Endothelial cell of umbilical vein (primary cell): ENCODE results near the gene RAB7B. TPM values are rescaled to one million over a fixed set of nuclear protein-coding genes. Genes with fewer than 3 reads are reported as not detected.

Experiments
- BruUV-seq: library from RNA; stranded (reverse); fragments of 400-500 nt; replicated peaks from 2 replicates; lab custom pipeline; 2021; lab: Mats Ljungman, UMichigan
- CTCF ChIA-PET: fragments of 300-600, 350-600 bp; sonication (Branson Sonifier 250); formaldehyde crosslinking; loops from one replicate; lab custom pipeline; 2021; ENCODE audit warnings: antibody characterized with exemption, inconsistent platforms; lab: Charles Lee
- POLR2A ChIA-PET: fragments of 300-600, 350-600 bp; sonication (Branson Sonifier 250); formaldehyde crosslinking; loops from one replicate; lab custom pipeline; 2021; ENCODE audit warnings: antibody characterized with exemption, inconsistent platforms; lab: Charles Lee
- DNase-seq: peaks from one replicate; pipeline ENCODE4 v3.0.0-alpha.2; 2011; ENCODE audit warnings: low read depth, low spot score
- FAIRE-seq: peaks from 2 replicates; lab custom pipeline; 2011; peaks lifted over from hg19 to GRCh38; lab: Jason Lieb, UNC
- H2AFZ ChIP-seq: 2 replicates; pipeline ENCODE4 v1.6.0; 2012; ENCODE audit warnings: low read depth, low read length, control low read depth, inconsistent platforms
- H3K27ac ChIP-seq: 2 replicates; pipeline ENCODE4 v1.5.1; 2011; ENCODE audit warnings: low read depth, mild to moderate bottlenecking, control low read depth, low read length, moderate library complexity; ENCODE audit not compliant: insufficient read depth
- H3K27me3 ChIP-seq, 2 experiments: 2 replicates each; pipeline versions ENCODE4 v1.6.0 to v1.6.1; 2011; ENCODE audit warnings: low read length in 2 of 2, mixed read lengths in 1 of 2; ENCODE audit not compliant: control insufficient read depth in 2 of 2, insufficient read depth in 2 of 2
- H3K36me3 ChIP-seq, 2 experiments: 2 replicates in 1 of 2; 3 replicates in 1 of 2; pipeline ENCODE4 v1.5.1; 2011; ENCODE audit warnings: low read length in 2 of 2, mild to moderate bottlenecking in 1 of 2, moderate library complexity in 1 of 2; ENCODE audit not compliant: control insufficient read depth in 2 of 2, insufficient read depth in 2 of 2; ENCODE audit errors: extremely low read depth in 1 of 2
- H3K4me1 ChIP-seq: 3 replicates; pipeline ENCODE4 v1.5.1; 2011; ENCODE audit warnings: mild to moderate bottlenecking, low read length; ENCODE audit not compliant: control insufficient read depth, insufficient read depth; ENCODE audit errors: extremely low read depth
- H3K4me2 ChIP-seq: 2 replicates; pipeline ENCODE4 v1.6.1; 2011; ENCODE audit warnings: low read length, control low read depth, mixed read lengths; ENCODE audit not compliant: insufficient read depth
- H3K4me3 ChIP-seq, 3 experiments: fragments of 200-600 bp in 1 of 3; sonication (generic), shearing (Covaris generic) in 1 of 3; replicated peaks in 1 of 3; 2 replicates each; pipeline ENCODE4 v1.5.1; 2011 to 2016; ENCODE audit warnings: control low read depth in 3 of 3, low read length in 3 of 3, mild to moderate bottlenecking in 2 of 3, inconsistent platforms in 1 of 3, low read depth in 1 of 3, moderate library complexity in 1 of 3; ENCODE audit not compliant: insufficient read depth in 1 of 3
- H3K79me2 ChIP-seq: 2 replicates; pipeline ENCODE4 v1.6.0; 2012; ENCODE audit warnings: low read length, inconsistent platforms; ENCODE audit not compliant: control insufficient read depth, insufficient read depth
- H3K9ac ChIP-seq: replicated peaks from 2 replicates; pipeline ENCODE3; 2011; ENCODE audit warnings: low read length, control low read depth; ENCODE audit not compliant: insufficient read depth; ENCODE audit errors: extremely low read depth
- H3K9me1 ChIP-seq: replicated peaks from 3 replicates; pipeline ENCODE4 v1.6.0; 2011; ENCODE audit warnings: mild to moderate bottlenecking, low read length; ENCODE audit not compliant: control insufficient read depth, insufficient read depth; ENCODE audit errors: extremely low read depth
- H3K9me3 ChIP-seq: replicated peaks from 2 replicates; pipeline ENCODE4 v1.5.1; 2012; ENCODE audit warnings: low read length, inconsistent platforms; ENCODE audit not compliant: control insufficient read depth, insufficient read depth
- H4K20me1 ChIP-seq: replicated peaks from 2 replicates; pipeline ENCODE3; 2011; ENCODE audit warnings: mild to moderate bottlenecking, low read length; ENCODE audit not compliant: control insufficient read depth, insufficient read depth; ENCODE audit errors: extremely low read depth
- CTCF ChIP-seq, 2 donors: IDR thresholded peaks; 1 replicate in 1 of 2; 2 replicates in 1 of 2; pipeline ENCODE4 v1.5.1; 2011; ENCODE audit warnings: low read length in 2 of 2, mild to moderate bottlenecking in 2 of 2, moderate library complexity in 2 of 2, control low read depth in 1 of 2, inconsistent platforms in 1 of 2, low read depth in 1 of 2; ENCODE audit not compliant: insufficient read depth in 1 of 2; ENCODE audit errors: extremely low read depth in 1 of 2
- EZH2 ChIP-seq: IDR thresholded peaks from 2 replicates; pipeline ENCODE4 v1.6.1; 2012; ENCODE audit warnings: borderline replicate concordance, low read depth, mild to moderate bottlenecking, moderate library complexity, low read length, inconsistent platforms; ENCODE audit not compliant: severe bottlenecking
- FOS ChIP-seq: IDR thresholded peaks from 2 replicates; pipeline ENCODE4 v1.6.1; 2011; ENCODE audit warnings: mild to moderate bottlenecking, low read length, moderate library complexity, borderline replicate concordance; ENCODE audit not compliant: insufficient read depth
- GATA2 ChIP-seq: IDR thresholded peaks from 2 replicates; pipeline ENCODE4 v1.7.0; 2011; ENCODE audit warnings: low read depth, mild to moderate bottlenecking, moderate library complexity, mixed read lengths, low read length; ENCODE audit not compliant: insufficient read length, insufficient read depth
- JUN ChIP-seq: IDR thresholded peaks from 2 replicates; pipeline ENCODE4 v1.6.1; 2011; ENCODE audit warnings: borderline replicate concordance, low read depth; ENCODE audit not compliant: insufficient read length, insufficient read depth
- MAX ChIP-seq: IDR thresholded peaks from 2 replicates; pipeline ENCODE4 v1.6.1; 2011; ENCODE audit not compliant: insufficient read depth, insufficient read length
- MYC ChIP-seq: IDR thresholded peaks from one replicate; pipeline ENCODE4 v1.6.1; 2011; ENCODE audit warnings: mild to moderate bottlenecking, low read depth, low read length
- POLR2A ChIP-seq: IDR thresholded peaks from 2 replicates; pipeline ENCODE4 v1.6.1; 2012; ENCODE audit warnings: low read depth, mild to moderate bottlenecking, control low read depth, low read length
- POLR2AphosphoS5 ChIP-seq: IDR thresholded peaks from 2 replicates; pipeline ENCODE4 v1.6.1; 2012; ENCODE audit warnings: low read depth, mild to moderate bottlenecking, control low read depth, low read length, moderate library complexity; ENCODE audit not compliant: insufficient read depth
- dilution Hi-C: fragments of 300-500 bp; cut with MboI; formaldehyde crosslinking; loops from one replicate; pipeline ENCODE4 v1.15.0; 2019; ENCODE audit warnings: low sequenced_read_pairs; ENCODE audit not compliant: extremely low pct_ligation_motif_present
- intact Hi-C: fragments of 100-400 bp; cut with micrococcal nuclease; formaldehyde crosslinking; loops from one replicate; pipeline ENCODE4 v1.10.0; 2022
- polyA plus RNA-seq, 4 experiments: library from polyadenylated mRNA; depleted of rRNA in 3 of 4; stranded (reverse) in 3 of 4; unstranded in 1 of 4; fragments of >200 nt; gene quantifications; 2 replicates each; pipeline versions ENCODE4 v1.2.1 to v1.2.3, GENCODE V29; 2011 to 2012; ENCODE audit warnings: missing spikeins in 1 of 4
- total RNA-seq: library from RNA; stranded (reverse); gene quantifications from 2 replicates; pipeline ENCODE4 v1.2.3, GENCODE V29; 2021

RAB7B gene
- total and polyA plus RNA-seq, 2 donors (not counting 3 experiments of a cell fraction or from before 2014, with no cell fraction given): 0.15 TPM; not detected in 1

- no peak for FAIRE-seq
These were observed 66.9 kb downstream of the RAB7B start for GRCh38 chr1:205936311-205936710.

More at GRCh38 chr1:205936311-205936710, 66.9 kb downstream of the RAB7B start:
- DNase-seq: no peak
- no peaks in the 10 kb centered on the region for H4K20me1 ChIP-seq
- dilution Hi-C loops (no loop called here), intact Hi-C loops (loop anchor here (2.0 kb wide), 1 partner anchor 16 kb away; no protein-coding TSS in a partner anchor)
- no peaks in the 10 kb centered on the region for H3K9me1 ChIP-seq
- no peak overlapping the region for H2AFZ ChIP-seq
- H3K36me3 ChIP-seq: no peaks in the 10 kb centered on the region
- no peaks in the 10 kb centered on the region for H3K9me3 ChIP-seq
- ChIA-PET POLR2A (no interaction called here), CTCF (interaction anchor here (27.5 kb wide), 1 partner anchor 45 kb away, joined by 1606 read pairs; no protein-coding TSS in a partner anchor)
- no peak overlapping the region for H3K4me2 ChIP-seq
- H3K9ac ChIP-seq: no peak overlapping the region
- H3K27me3 ChIP-seq: no peaks in the 10 kb centered on the region
- TF ChIP-seq MYC: no peak
- no peak for TF ChIP-seq EZH2
- TF ChIP-seq JUN: no peak
- no peak for TF ChIP-seq GATA2
- TF ChIP-seq POLR2A: no peak
- TF ChIP-seq MAX: no peak
- TF ChIP-seq CTCF (IDR thresholded peaks at IDR 0.05; ENCODE audit: extremely low read depth in 1 of 2, insufficient read depth in 1 of 2, low read depth in 1 of 2, low read length in 2 of 2): no peak
- TF ChIP-seq FOS: no peak
- no peak for TF ChIP-seq POLR2AphosphoS5
- H3K4me1 ChIP-seq: peaks cover 35% of the 10 kb centered on the region
- H3K27ac ChIP-seq: no peak overlapping the region
- no TSS peak for BruUV-seq
- no peaks in the 10 kb centered on the region for H3K79me2 ChIP-seq
- no peak overlapping the region for H3K4me3 ChIP-seq
